ENCODE data around the gene CASP9. TPM values are rescaled to one million over a fixed set of nuclear protein-coding genes. Genes with fewer than 3 reads are reported as not detected.

The CASP9 gene
- total RNA-seq, 1 experiment from 2014 or later, result 15.9 TPM

DNA sequence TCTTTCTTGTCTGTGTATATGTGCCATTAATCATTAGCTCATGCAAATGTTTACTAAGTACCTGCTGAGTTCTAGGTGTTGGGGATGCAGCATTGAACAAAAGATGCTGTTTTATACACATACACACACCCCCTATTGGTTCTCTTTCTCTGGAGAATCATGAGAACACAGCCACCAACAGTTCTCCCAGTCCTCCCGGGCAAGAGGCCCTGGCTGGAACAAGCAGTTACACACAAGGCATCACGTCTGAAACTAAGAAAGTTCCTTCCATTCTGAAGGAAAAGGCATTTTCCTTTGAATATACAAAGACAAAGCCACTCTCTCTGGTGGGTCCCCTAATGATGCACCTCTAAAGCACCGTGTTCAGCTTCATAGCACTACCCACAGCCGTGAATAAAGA is 10.8 kb downstream of the CASP9 start:
- Histone ChIP-seq H2BK5ac (ENCODE audit: insufficient read length, low read length) (no peak overlapping the region), H3K79me2 (ENCODE audit: insufficient read depth, low read length) (no peaks in the 10 kb centered on the region), H3K9ac (ENCODE audit: extremely low read depth, insufficient read length, low read length) (no peak overlapping the region), H2BK120ac (ENCODE audit: low read depth, low read length, poor library complexity, severe bottlenecking) (no peak overlapping the region), H2BK15ac (ENCODE audit: low read depth, low read length) (no peak overlapping the region), H2AFZ (ENCODE audit: low read length) (no peak overlapping the region), H3K27me3 (ENCODE audit: insufficient read depth, low read length) (no peaks in the 10 kb centered on the region), H2BK12ac (ENCODE audit: insufficient read length, low read depth, low read length) (no peak overlapping the region), H4K5ac (ENCODE audit: insufficient read length, low read depth, low read length) (no peak overlapping the region), H3K4me2 (ENCODE audit: insufficient read depth, insufficient read length, low read length) (no peak overlapping the region), H3K4ac (ENCODE audit: low read depth, low read length) (no peak overlapping the region), H4K8ac (replicated peaks; ENCODE audit: insufficient read length, low read depth, low read length) (no peak overlapping the region), H3K27ac (ENCODE audit: insufficient read length, low read depth, low read length) (no peak overlapping the region), H2AK5ac (ENCODE audit: insufficient read length, low read length) (no peak overlapping the region), H3K14ac (ENCODE audit: insufficient read depth, low read length) (no peak overlapping the region), H3K79me1 (ENCODE audit: insufficient read depth, low read depth, low read length, poor library complexity, severe bottlenecking) (no peaks in the 10 kb centered on the region), H3T11ph (ENCODE audit: low read length) (no peak overlapping the region), H2BK20ac (ENCODE audit: low read depth, low read length, poor library complexity, severe bottlenecking) (no peak overlapping the region), H3K23ac (ENCODE audit: insufficient read length, low read depth, low read length) (no peak overlapping the region), H3K4me1 (ENCODE audit: insufficient read depth, low read length) (peaks cover 6% of the 10 kb centered on the region; the same call in 1 of the 2 replicates), H3K9me3 (ENCODE audit: control insufficient read depth, low read depth, low read length) (no peaks in the 10 kb centered on the region), H3K23me2 (ENCODE audit: insufficient read length, low read depth, low read length, poor library complexity, severe bottlenecking) (no peaks in the 10 kb centered on the region), H3K56ac (ENCODE audit: insufficient read length, low read depth, low read length) (no peak overlapping the region), H4K20me1 (ENCODE audit: control insufficient read depth, insufficient read depth, insufficient read length) (no peaks in the 10 kb centered on the region), H4K91ac (ENCODE audit: insufficient read length, low read depth, low read length) (no peak overlapping the region), H3K18ac (ENCODE audit: insufficient read length, low read depth, low read length) (no peak overlapping the region)
- TF ChIP-seq, protein P1, sequence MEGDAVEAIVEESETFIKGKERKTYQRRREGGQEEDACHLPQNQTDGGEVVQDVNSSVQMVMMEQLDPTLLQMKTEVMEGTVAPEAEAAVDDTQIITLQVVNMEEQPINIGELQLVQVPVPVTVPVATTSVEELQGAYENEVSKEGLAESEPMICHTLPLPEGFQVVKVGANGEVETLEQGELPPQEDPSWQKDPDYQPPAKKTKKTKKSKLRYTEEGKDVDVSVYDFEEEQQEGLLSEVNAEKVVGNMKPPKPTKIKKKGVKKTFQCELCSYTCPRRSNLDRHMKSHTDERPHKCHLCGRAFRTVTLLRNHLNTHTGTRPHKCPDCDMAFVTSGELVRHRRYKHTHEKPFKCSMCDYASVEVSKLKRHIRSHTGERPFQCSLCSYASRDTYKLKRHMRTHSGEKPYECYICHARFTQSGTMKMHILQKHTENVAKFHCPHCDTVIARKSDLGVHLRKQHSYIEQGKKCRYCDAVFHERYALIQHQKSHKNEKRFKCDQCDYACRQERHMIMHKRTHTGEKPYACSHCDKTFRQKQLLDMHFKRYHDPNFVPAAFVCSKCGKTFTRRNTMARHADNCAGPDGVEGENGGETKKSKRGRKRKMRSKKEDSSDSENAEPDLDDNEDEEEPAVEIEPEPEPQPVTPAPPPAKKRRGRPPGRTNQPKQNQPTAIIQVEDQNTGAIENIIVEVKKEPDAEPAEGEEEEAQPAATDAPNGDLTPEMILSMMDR (conservative IDR thresholded peaks at IDR 0.05), result no peak
- H3K9me3 Mint-ChIP-seq, result no peaks in the 10 kb centered on the region
- no peak overlapping the region for H3K27ac Mint-ChIP-seq
- H3K4me1 Mint-ChIP-seq, result peaks cover 20 to 36% of the 10 kb centered on the region in 2 experiments
- WGBS (ENCODE audit: extremely low coverage, insufficient read length, low lambda C conversion rate), result no CpG with 5 or more reads among the region's 4 CpGs
- DNase-seq, result no peak
- no peaks in the 10 kb centered on the region for H3K27me3 Mint-ChIP-seq (ENCODE audit: low read depth)
- H3K36me3 Mint-ChIP-seq (ENCODE audit: insufficient read depth in 1 of 3, low read depth in 3 of 3), result peaks cover 15 to 43% (median 22%) of the 10 kb centered on the region in 3 experiments; a peak in 6 of 7 replicates
- H3K4me3 Mint-ChIP-seq, result no peak overlapping the region
